ENCODE measurements around the gene ST3GAL4.
"Not testable (repeated sequence)": the region's sequence is repeated elsewhere in the genome, so short reads cannot be mapped to it uniquely, and the experiment has no call there.

ST3GAL4 gene

DNA sequence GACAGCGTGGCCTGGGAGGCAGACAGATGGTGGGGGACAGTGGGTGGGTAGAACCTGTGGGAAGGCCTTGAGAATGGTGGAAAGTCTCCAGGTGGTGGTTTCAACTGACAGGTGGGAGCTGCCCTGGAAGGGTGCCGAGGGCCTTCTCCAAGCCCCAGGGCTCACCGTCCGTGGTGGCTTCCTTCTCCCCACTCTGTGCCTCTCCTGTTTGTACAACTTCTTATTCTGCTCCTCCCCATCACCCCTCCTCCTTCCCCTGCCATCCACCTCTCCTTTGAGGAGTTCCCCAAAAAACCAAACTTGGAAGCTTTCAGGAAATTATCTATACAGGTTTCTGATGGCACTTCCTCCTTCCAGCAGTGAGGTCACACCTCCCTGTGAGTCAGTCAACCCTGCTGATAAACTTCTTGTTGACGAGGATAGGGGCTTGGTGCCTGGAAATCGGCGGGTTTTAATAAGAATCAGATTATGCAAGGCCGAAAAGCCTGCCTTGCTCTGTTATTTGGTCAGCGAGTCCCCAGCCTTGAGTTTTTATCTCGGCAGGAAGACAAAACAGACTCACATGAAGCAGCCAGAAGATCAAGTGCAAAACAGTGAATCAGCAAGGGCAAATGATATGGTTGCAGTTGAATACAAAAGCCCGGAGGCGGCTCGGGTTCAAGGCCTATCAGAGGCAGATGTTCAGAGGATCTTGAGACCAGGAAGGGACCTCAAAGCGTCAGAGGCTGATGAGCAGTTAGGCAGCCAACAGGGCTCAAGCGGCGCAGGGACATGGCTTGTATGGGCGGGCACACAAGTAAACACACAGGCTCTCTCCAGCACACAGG lies 9.5 kb upstream of the ST3GAL4 start:
- peak in 1 of 2 experiments; percentile 37 for DNase-seq (ENCODE audit: low read depth in 2 of 2)

DNA sequence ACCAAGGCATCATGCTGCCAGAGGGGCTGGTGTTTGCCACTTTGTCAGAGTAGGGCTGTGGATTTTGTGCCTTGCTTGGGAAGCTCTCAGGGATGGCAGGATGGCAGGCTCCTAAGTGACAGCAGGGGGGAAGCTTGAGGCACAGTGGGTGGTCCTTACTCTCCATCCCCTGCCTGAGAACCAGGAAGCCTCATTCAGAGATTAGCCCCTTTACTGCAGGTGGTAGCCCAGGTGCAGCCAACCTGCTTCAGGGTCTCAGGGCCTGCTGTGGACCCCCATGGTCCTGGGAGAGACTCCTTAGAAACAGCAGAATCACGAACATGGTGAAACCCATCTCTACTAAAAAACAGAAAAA lies 8.9 kb upstream of the ST3GAL4 start:
- no peak for DNase-seq (ENCODE audit: low read depth in 2 of 2)

DNA sequence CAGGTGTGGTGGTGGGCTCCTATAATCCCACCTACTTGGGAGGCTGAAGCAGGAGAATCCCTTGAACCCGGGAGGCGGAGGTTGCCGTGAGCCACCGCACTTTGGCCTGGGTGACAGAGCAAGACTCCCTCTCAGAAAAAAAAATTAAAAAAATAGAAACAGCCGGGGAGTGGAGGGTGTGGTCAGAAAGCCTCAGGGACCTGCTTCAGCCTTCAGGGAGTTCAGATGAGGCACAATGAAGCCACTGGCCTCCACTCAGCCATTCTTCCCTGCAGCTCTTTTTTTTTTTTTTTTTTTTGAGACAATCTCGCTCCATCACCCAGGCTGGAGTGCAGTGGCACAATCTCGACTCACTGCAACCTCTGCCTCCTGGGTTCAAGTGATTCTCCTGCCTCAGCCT lies 8.5 kb upstream of the ST3GAL4 start:
- not testable (repeated sequence) for DNase-seq (ENCODE audit: low read depth in 2 of 2)

DNA sequence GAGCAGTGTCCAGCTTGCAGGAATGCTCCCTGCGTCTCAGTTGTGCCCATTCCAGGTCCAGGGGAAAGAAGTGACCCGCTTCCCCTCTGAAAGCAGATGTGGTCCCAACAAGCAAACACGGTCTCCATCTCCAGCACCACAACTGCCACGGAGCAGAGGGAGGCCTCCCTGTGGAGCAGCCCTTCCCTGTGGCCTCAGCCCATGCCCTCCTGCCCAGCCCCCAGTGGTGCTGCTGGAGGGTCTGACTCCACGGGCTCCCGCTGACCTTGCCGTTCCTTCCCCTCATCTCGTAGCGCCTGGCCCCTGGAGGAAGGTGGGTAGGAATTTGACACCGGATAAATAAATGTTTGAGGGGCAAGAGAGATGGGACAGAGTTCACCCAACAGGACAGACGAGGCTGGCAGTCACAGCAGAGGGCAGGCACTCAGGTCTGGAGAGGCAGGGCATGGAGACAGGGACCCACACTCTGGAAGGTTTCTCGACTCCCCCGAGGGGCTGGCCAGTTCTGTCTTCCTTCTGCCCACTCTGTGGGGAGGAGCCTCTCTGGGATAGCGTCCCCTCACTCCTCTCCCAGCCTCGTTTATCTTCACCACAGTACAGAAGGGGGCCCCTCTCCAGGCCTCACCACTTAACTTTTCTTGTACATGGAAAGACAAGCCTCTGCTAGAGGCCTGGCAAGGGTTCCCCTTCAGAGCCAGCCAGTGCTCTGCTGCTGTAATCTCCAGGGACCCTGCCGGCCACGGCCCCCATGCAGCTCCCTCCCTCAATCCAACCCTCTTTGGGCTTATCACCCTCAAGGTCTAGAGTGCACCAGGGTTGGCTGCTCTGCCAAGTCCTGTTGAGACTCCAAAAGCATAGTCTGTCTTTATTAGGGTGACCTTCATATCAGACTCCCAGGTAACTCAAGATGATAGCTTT lies 7.5 kb upstream of the ST3GAL4 start:
- no peak for DNase-seq (ENCODE audit: low read depth in 2 of 2)

DNA sequence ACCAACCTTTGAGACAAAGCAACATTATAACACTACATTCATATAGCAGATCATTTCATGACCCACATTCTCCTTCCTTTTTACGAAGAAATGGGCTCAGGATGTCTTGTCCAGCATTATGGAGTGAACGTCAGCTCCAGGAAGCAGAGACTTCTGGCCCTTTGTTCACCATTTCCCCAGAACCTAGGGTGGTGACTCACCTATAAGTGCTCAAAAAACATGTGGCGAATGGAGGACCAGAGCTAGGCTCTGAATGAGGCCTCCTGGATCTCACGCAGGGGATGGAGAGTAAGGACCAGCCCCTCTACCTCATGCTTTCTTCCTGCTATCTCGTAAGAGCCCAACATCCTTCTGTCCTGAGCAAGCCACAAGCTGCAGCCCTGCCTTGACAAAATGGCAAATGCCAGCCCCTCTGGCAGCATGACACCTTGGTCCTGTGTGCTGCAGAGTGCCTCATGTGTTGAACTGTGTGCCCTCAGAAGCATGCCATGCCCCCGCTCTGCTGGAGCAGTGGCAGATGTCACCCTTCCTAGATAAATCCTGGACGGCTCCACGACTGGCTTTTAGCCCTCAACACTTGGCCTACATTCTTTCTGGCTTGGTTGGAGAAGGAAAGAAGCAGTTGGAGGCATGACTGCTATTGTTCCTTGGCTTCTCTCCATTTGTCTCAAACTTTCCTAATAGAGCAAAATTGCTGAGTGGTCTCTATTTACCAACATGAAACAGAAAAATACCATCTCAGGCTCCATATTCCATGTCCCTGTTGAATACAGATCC lies 6.5 kb upstream of the ST3GAL4 start:
- no peak for DNase-seq (ENCODE audit: low read depth in 2 of 2)

DNA sequence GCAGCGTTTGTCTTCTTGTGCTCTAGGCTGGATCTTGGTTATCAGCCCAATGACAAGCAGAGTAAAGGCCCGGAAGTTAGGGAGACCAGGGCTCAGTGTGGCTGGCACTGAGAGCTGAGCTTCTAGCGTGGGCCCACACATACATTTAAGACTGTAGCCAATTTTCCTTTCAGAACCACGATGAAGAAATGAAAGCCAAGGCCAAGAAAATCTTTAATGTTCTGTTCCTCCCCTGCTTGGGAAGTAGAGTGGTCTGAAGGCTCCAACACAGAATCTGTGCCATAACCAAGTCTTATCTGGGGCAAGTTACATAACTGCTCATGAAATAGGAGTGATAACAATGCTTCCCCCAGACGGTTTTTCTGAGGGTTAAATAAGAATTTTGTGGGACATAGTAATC lies 4.7 kb upstream of the ST3GAL4 start:
- no peak for DNase-seq (ENCODE audit: low read depth in 2 of 2)

DNA sequence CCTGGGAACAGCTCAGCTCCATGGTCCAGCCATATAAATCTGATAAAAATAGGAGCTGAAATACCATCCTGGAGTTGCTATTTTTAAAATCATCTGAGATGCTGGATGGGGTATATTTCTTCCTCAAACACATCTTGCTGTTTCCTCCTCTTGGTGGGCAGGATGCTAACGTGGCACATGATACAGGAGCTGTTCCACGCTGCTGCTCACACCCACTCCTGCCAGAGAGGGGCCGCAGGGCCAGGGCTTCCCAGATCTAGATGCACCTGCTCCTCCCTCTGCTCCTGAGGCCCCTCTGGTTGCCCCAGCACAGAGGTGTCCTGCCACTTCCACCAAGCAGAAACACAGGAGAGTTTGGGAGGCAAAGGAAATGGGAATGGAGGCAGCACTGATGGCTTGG lies 3.3 kb upstream of the ST3GAL4 start:
- DNase-seq (ENCODE audit: low read depth in 2 of 2), result no peak

DNA sequence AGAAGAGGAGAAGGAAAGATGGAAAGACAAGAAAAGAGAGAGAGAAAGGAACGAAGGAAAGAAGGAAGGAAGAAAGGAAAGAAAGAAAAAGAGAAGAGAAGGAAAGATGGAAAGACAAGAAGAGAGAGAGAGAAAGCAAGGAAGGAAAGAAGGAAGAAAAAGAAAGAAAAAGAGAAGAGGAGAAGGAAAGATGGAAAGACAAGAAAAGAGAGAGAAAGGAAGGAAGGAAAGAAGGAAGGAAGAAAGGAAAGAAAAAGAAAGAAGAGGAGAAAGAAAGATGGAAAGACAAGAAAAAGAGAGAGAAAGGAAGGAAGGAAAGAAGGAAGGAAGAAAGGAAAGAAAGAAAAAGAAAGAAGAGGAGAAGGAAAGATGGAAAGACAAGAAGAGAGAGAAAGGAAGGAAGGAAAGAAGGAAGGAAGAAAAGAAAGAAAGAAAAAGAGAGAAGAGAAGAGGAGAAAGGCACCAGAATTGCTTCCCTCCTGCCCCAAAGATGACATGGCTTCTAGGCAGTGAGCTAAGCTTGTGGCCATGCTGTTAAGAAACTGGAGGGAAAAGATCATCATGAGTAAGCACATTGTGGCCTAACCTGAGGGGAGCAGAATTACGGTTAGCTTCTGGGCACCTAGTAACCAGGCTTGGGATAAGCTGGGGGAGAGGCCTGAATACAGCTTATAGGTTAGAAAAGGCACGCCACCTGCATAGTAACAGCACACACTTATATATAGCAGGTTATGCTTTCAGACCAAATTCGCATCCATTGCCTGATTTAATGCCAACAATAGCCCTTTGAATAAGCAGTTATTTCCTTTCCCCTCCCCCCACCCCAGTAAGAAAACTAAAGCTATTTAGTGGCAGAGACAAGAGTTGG lies 2.3 kb upstream of the ST3GAL4 start:
- no peak for DNase-seq (ENCODE audit: low read depth in 2 of 2)

DNA sequence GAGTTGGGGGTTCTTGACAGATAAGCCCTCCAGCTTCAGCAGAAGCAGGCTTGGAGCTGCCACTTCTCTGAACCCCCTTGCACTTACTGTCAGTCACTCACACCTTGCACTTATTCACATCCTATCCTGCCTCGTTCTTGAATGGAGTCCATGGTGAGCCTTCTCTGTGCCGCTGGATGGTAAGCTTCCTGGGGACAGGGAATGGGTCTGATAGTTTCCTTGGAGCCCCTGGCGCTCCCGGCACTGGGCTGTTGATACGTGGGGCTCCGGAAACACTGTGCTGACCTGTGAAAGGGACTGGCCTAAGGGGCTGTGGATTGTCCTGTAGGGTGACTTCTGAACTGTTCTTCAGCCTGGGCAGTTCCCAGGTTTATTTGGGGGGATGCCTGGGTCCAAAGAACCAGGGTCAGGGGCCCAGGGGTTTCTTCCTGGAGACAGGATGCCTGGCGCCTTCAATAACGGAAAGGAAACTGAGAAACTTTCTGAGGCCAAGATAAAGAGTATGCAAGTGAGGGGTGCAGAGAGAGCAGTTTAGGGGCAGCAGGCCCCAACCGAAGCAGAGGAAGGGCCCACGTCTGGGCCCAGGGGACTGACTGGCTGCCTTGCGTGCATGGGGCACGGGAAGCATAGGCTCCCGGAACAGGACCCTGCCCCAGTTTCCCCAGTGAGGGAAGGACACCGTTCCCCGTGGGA lies 709 bp upstream of the ST3GAL4 start:
- no peak for DNase-seq (ENCODE audit: low read depth in 2 of 2)

DNA sequence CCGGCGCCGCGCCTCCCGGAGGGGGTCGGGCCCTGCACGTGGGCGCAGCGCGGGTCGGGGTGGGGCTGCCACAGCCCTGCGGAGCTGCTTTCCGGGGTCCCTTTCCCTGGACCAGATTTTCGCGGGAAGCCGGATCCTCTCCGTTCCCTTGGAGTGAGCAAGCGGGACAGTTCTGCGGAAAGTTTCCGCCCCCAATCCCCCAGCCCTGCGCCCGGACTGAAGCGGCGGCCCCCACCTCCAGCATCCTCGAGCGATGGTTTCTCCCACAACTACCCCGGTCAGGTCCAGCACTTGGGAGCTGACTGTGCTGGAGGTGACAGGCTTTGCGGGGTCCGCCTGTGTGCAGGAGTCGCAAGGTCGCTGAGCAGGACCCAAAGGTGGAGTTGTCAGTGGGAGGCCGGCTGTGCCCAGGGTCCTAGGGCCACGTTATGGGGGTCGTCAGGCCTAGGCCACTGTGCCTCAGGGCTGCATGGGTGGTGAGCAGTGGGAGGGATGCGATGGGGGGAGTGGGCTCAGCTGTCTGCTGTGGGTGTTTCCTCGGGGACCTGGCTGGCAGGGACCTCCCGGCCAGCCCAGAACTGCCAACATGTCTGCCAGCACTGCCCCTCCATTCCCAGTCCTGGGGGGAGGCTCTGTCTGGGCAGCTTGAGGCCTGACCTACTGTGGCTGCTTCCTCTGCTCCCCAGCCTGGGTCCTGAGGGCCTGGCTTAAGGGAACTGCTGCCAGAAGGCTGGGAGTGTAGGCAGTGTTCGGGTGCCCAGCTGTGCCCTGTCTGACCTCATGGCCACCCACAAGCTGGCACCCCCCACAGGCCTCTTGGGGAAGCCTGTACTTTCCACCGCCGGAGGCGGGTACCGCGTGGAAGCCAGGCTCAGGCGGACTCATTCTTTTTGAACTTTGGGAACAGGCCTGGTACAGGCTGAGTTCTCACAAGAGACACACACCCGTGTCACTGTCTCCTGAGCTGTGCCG lies 726 bp downstream of the ST3GAL4 start:
- no peak for DNase-seq (ENCODE audit: low read depth in 2 of 2)

DNA sequence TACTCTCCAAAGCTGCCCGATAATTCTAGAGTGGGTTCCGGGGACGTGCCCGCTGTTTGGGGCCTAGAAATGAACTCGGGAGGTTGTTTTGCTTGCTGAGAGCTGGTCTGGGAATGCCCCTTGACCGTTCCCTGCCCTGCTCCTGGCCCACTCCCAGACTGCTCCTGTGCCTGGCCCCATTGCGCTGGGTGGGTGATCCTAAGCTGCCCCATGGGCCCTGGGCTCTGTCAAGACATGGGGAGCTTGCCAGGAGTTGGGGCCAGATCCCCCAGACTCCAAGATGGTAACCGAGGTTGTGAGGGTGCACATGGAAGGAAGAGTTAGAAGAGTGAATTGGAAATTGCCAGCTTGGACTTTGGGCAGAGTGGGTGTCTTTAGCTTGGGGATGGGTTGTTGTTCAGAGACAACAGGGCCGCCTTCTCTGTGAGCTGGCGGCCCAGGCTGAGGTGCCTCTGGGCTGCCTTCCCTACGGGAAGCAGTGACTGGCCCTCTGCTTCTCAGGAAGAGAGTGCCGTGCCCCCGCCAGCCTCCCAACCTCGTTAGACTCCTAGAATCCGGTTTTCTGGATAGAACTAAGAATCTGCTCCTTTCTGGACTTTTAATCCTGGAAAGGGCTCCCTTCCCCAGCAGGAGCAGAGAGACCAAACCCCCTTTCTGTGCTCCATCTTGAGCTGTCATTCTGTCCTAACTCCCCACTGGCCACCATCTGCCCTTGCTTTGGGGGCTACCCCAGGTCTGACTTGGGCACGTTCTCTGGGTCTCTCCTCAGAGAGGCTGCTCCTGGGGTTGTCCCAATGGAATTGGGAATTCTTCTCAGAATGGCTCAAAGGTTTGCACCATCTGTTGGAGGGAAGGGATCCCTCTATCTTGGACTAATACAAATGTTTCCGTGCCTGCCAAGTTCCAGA lies 1.8 kb downstream of the ST3GAL4 start:
- no peak for DNase-seq (ENCODE audit: low read depth in 2 of 2)

DNA sequence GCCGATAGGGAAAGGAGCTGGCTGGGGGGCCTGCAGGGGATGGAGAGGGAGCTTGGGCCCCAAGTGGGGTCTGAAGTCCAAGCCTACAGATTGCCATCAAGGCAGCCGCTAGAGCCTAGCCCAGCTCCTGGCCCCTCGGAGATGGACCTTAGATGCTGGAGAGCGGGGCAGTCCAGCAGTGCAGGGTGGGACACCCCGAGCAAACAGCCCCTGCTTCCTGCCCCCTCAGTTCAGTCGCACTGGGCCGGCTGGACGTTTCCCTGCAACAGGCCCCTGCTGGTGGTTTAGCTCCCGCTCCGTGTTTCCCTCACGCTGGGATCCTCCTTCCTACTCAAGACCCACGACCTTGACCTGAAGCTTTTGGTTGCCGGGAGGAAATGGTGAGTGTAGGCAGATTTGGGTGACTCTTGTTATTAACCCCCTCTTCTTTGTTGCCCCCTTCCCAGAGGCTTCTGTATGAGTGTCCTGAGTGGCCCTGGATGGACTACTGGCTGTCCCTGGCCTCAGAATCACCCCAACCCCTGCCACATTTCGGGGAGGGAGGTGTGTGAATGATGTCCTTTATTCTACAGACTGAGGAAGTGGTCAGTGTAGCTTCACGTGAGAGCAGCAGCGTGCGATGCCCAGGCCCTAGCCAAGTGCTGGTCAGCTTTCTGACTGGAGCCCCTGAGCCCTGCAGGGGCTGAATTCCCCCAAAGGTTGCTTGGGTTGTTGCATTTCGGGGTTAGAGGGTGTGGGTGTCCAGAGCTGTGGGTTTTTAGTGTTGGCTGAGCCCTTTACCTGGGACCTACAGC lies 2.7 kb downstream of the ST3GAL4 start:
- no peak for DNase-seq (ENCODE audit: low read depth in 2 of 2)

DNA sequence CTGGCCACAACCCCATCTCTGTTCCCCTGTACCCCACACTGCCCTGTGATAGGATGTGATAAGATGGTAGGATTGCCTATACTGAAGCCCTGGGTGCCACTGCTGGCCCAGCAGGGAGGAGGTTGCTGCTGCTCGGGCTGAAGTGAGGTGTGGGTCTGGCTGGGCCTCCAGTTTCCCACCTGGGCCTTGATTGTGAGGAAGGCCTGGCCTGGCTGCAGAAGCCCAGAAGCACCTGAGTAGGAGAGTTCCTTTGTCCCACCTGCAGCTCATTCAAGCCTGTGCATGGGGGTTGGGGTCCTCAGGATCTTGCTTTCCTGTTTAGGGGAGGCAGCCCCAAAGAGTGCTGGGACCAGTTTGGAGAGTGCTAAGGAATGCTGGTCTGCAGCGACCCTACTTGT lies 3.3 kb downstream of the ST3GAL4 start:
- no peak for DNase-seq (ENCODE audit: low read depth in 2 of 2)

DNA sequence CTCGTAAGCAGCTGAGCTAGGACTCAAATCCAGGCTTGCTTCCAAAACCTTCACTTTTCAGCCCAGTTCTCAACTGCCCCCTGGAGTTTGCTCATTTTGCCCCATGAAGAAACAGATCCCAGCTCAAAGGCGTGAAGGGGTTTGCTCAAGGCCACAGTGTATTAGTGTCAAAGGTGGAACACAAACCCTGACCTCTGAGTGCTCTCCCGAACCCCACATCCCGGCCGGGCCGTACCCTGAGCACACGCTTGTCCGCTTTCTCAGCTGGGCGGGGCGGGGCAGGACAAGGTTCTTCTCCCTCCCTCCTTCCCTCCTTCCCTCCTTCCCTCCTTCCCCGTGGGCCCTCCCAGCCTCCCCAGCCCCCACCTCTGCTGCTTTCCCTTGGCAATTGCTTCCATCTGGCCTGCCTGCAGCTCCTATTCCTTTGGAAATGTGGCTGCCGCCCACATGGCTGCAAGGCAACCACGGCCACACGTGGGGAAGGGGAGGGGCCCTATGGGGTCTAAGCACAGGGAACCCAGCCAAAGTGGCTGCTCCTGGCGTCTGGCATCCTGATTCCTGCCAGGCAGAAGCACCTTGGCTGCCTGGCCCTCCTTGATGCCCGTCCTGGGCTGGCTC lies 4.1 kb downstream of the ST3GAL4 start:
- peak; percentile 78 for DNase-seq (ENCODE audit: low read depth in 2 of 2)

DNA sequence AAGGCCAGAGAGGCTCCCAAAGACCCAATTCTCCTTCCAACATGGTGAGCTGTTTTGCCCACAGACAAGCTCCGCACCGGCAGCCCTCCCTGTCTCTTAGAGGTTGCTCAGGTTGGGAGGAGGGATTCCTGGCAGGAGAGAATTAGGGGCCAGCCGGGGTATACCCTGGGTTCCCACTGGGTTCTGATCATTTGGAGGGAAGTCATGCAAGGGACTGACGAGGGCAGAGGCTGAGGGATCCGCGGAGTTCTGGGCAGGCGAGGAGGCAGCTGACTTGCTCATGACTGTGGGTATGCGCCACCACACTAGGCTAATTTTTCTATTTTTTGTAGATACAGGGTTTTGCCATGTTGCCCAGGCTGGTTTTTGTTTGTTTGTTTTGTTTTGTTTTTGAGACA lies 4.6 kb downstream of the ST3GAL4 start:
- no peak for DNase-seq (ENCODE audit: low read depth in 2 of 2)

DNA sequence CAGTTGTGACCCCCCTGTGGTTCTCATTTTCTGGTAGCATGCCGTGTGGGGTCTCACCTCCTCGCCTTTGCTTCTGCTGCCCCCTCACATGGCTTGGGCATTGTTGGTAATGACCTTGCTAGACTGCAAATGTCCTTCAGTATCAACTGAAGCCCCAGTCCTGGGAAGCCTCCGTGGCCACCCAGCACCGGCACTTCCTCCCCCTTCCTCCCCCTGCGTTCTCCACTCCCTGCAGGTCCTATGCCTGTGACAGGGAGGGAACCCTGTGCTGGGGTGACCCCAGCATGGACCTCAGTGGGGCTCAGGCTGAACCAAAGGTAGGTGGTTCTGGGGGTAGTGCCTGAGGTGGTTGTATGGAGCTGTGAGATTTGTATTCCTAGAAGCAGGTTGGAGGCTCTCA lies 5.9 kb downstream of the ST3GAL4 start:
- DNase-seq (ENCODE audit: low read depth in 2 of 2), result no peak

Data from fibroblast of skin of left biceps (primary cell).